ENCODE measurements around the gene MSS51.

The MSS51 gene

DNA sequence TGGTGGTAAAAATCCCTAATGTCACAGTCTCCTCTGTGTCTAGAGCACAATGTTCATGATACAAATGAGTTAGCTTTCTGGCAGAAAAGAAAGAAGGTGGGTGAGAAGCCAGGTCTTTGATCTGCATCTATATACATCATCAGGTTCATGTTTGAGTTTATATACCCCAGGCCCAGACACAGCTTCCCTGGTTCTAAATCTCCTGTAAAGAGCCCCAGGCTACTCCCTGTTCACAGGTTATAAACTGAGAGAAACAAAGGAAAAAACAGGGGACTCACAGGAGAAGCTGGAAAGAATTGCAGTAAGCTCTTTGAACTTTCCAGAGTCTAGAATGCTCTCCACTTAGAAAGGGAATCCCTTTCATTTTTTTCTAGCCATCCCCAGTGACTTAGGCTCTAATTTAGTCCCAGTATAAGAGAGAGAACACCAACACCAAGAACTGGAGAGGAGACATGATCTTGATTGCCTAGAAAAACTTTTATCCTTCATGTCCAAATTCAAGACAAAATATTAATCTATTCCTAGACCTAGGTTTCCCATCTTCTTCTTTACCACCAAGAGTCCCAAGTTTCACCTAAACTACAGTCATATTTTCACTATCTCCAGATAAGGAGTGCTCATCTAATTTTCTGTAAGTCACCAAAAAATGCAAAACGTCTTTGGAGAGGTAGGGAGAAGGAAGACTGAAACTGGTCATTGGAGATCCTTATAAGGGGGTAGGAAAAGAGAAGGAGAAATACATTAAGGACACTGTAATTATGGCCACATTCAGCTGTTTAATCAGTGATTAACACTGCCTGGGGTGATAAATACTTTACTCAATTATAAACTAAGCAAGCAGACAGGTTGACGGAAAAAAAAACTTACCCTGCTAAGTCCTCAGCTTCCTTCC, 469 bp downstream of the MSS51 start:
- Mint-ChIP-seq H3K27ac (peak overlapping the region in 2 of 3 experiments; percentile 63 to 67), H3K36me3 (ENCODE audit: low read depth) (peaks cover 36% of the 10 kb centered on the region), H3K9me3 (no peaks in the 10 kb centered on the region), H3K4me1 (peaks cover 23% of the 10 kb centered on the region), H3K27me3 (ENCODE audit: low read depth) (no peaks in the 10 kb centered on the region), H3K4me3 (no peak overlapping the region)
- TF ChIP-seq, protein P1, sequence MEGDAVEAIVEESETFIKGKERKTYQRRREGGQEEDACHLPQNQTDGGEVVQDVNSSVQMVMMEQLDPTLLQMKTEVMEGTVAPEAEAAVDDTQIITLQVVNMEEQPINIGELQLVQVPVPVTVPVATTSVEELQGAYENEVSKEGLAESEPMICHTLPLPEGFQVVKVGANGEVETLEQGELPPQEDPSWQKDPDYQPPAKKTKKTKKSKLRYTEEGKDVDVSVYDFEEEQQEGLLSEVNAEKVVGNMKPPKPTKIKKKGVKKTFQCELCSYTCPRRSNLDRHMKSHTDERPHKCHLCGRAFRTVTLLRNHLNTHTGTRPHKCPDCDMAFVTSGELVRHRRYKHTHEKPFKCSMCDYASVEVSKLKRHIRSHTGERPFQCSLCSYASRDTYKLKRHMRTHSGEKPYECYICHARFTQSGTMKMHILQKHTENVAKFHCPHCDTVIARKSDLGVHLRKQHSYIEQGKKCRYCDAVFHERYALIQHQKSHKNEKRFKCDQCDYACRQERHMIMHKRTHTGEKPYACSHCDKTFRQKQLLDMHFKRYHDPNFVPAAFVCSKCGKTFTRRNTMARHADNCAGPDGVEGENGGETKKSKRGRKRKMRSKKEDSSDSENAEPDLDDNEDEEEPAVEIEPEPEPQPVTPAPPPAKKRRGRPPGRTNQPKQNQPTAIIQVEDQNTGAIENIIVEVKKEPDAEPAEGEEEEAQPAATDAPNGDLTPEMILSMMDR (IDR thresholded peaks at IDR 0.05; ENCODE audit: unreplicated experiment in 3 of 3), result no peak

DNA sequence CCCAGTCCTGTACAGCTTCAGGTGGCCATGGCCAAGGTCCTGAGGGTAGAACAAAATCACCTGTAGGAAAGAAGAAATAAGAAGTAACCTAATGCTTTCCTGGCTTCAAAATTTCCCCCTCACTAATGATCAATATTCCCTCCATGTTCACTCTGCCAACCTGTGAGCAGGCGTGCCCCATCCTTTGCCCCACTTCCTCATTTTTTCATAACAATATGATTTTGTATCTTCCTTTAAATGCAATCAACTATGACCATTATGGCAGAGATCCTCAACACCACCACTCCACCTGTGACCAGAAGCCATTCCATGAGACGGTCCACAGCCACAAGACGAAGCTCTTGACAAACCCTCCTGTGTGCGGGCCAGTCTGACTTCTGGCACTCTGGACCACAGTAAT, 7.0 kb downstream of the MSS51 start:
- Mint-ChIP-seq H3K4me1 (no peaks in the 10 kb centered on the region), H3K9me3 (no peaks in the 10 kb centered on the region), H3K4me3 (no peak overlapping the region), H3K27ac (no peak overlapping the region), H3K27me3 (ENCODE audit: low read depth) (no peaks in the 10 kb centered on the region), H3K36me3 (ENCODE audit: low read depth) (peaks cover 60% of the 10 kb centered on the region)
- TF ChIP-seq, protein P1 (IDR thresholded peaks at IDR 0.05; ENCODE audit: unreplicated experiment in 3 of 3), result no peak

- Mint-ChIP-seq H3K36me3 (ENCODE audit: low read depth) (peaks cover 52% of the 10 kb centered on the region), H3K27me3 (ENCODE audit: low read depth) (no peaks in the 10 kb centered on the region), H3K4me1 (no peaks in the 10 kb centered on the region), H3K4me3 (no peak overlapping the region), H3K9me3 (no peaks in the 10 kb centered on the region), H3K27ac (no peak overlapping the region)
- TF ChIP-seq, protein P1 (IDR thresholded peaks at IDR 0.05; ENCODE audit: unreplicated experiment in 3 of 3), result no peak
Observed at GRCh38 chr10:73424478-73424877, 8.9 kb downstream of the MSS51 start.

GRCh38 chr10:73423309-73423708, 10.1 kb downstream of the MSS51 start:
- H3K27me3 Mint-ChIP-seq (ENCODE audit: low read depth), result no peaks in the 10 kb centered on the region
- no peak overlapping the region for H3K4me3 Mint-ChIP-seq
- peaks cover 51% of the 10 kb centered on the region for H3K36me3 Mint-ChIP-seq (ENCODE audit: low read depth)
- no peaks in the 10 kb centered on the region for H3K9me3 Mint-ChIP-seq
- H3K4me1 Mint-ChIP-seq, result no peaks in the 10 kb centered on the region
- H3K27ac Mint-ChIP-seq, result no peak overlapping the region
- TF ChIP-seq, protein P1 (IDR thresholded peaks at IDR 0.05; ENCODE audit: unreplicated experiment in 3 of 3), result no peak

- no peak overlapping the region for H3K4me3 Mint-ChIP-seq
- H3K36me3 Mint-ChIP-seq (ENCODE audit: low read depth), result no peaks in the 10 kb centered on the region
- no peaks in the 10 kb centered on the region for H3K9me3 Mint-ChIP-seq
- peaks cover 8% of the 10 kb centered on the region for H3K4me1 Mint-ChIP-seq
- H3K27me3 Mint-ChIP-seq (ENCODE audit: low read depth), result peaks cover 5% of the 10 kb centered on the region
- no peak overlapping the region for H3K27ac Mint-ChIP-seq
- TF ChIP-seq, protein P1 (IDR thresholded peaks at IDR 0.05; ENCODE audit: unreplicated experiment in 3 of 3), result no peak
Observed at GRCh38 chr10:73416571-73416970, 16.8 kb downstream of the MSS51 start.

Data from nephron (organoid).